SK-N-SH (cell line): ENCODE measurements around the gene PDGFA. TPM values are rescaled to one million over a fixed set of nuclear protein-coding genes. Genes with fewer than 3 reads are reported as not detected.
A peak's percentile ranks its signal among the peaks of the same experiment; 100 is the strongest.

ENCODE experiments used
- CTCF ChIA-PET: fragments of 300-600, 350-600 bp; formaldehyde crosslinking; extraction: SDS; loops from one replicate; lab custom pipeline; 2021; lab: Yijun Ruan, JAX
- POLR2A ChIA-PET: fragments of 350-600 bp; sonication (Branson Sonifier 250); formaldehyde crosslinking; extraction: SDS; loops from one replicate; lab custom pipeline; 2020; ENCODE audit warnings: antibody characterized with exemption, inconsistent platforms; lab: Yijun Ruan, JAX
- DNase-seq: peaks from one replicate; pipeline ENCODE4 v3.0.0; 2012
- H2AFZ ChIP-seq: fragments of 200-600 bp; sonication (generic); 2 replicates; pipeline ENCODE4 v1.8.1; 2016; ENCODE audit warnings: antibody characterized with exemption, mild to moderate bottlenecking, low read depth
- H3F3A ChIP-seq: fragments of 200-600 bp; sonication (generic); replicated peaks from 2 replicates; pipeline ENCODE3; 2016; ENCODE audit warnings: antibody characterized with exemption, mild to moderate bottlenecking; ENCODE audit not compliant: insufficient read depth
- H3K27ac ChIP-seq, 2 experiments: fragments of 200-500 bp in 1 of 2; fragments of 200-600 bp in 1 of 2; sonication (Bioruptor generic) in 1 of 2; sonication (generic), shearing (Covaris generic) in 1 of 2; 2 replicates each; pipeline versions ENCODE4 v1.5.1 to v1.6.1; 2014 to 2016; ENCODE audit warnings: low read depth in 2 of 2, inconsistent platforms in 1 of 2, low read length in 1 of 2, mild to moderate bottlenecking in 1 of 2, mixed read lengths in 1 of 2
- H3K27me3 ChIP-seq: fragments of 200-600 bp; sonication (generic), shearing (Covaris generic); 2 replicates; pipeline ENCODE4 v1.6.1; 2016; ENCODE audit warnings: mixed run types; ENCODE audit not compliant: insufficient read depth
- H3K36me3 ChIP-seq, 2 experiments: fragments of 200-500 bp in 1 of 2; fragments of 200-600 bp in 1 of 2; sonication (Bioruptor generic) in 1 of 2; sonication (generic) in 1 of 2; replicated peaks in 1 of 2; 2 replicates each; pipeline versions ENCODE3 to v1.5.1; 2014 to 2016; ENCODE audit warnings: low read length in 1 of 2, mild to moderate bottlenecking in 1 of 2; ENCODE audit not compliant: insufficient read depth in 2 of 2, control insufficient read depth in 1 of 2
- H3K4me1 ChIP-seq, 2 experiments: fragments of 200-500 bp in 1 of 2; fragments of 200-600 bp in 1 of 2; sonication (Bioruptor generic) in 1 of 2; sonication (generic), shearing (Covaris generic) in 1 of 2; 2 replicates each; pipeline versions ENCODE4 v1.5.1 to v1.6.1; 2014 to 2016; ENCODE audit warnings: low read depth in 1 of 2, low read length in 1 of 2, mixed run types in 1 of 2; ENCODE audit not compliant: insufficient read depth in 2 of 2, control insufficient read depth in 1 of 2
- H3K4me2 ChIP-seq: fragments of 200-600 bp; sonication (generic), shearing (Covaris generic); 2 replicates; pipeline ENCODE4 v1.6.1; 2017; ENCODE audit warnings: mixed run types
- H3K4me3 ChIP-seq, 2 experiments: fragments of 200-500 bp in 1 of 2; fragments of 200-600 bp in 1 of 2; sonication (Bioruptor generic) in 1 of 2; sonication (generic), shearing (Covaris generic) in 1 of 2; 2 replicates each; pipeline versions ENCODE4 v1.5.1 to v1.8.1; 2014 to 2016; ENCODE audit warnings: low read depth in 2 of 2, inconsistent platforms in 1 of 2, low read length in 1 of 2, mild to moderate bottlenecking in 1 of 2, mixed read lengths in 1 of 2, moderate library complexity in 1 of 2
- H3K79me2 ChIP-seq: fragments of 200-600 bp; sonication (generic); 2 replicates; pipeline ENCODE4 v1.8.1; 2017; ENCODE audit warnings: mild to moderate bottlenecking; ENCODE audit not compliant: insufficient read depth
- H3K9ac ChIP-seq: fragments of 200-600 bp; sonication (generic); 2 replicates; pipeline ENCODE4 v1.6.1; 2017; ENCODE audit warnings: mixed run types
- H3K9me2 ChIP-seq: fragments of 200-600 bp; sonication (generic); 2 replicates; pipeline ENCODE4 v1.6.1; 2017; ENCODE audit warnings: mixed run types
- H3K9me3 ChIP-seq: fragments of 200-600 bp; sonication (generic); 2 replicates; pipeline ENCODE4 v1.6.1; 2017; ENCODE audit warnings: mixed run types, mild to moderate bottlenecking, moderate library complexity
- H4K20me1 ChIP-seq: fragments of 200-600 bp; sonication (generic); 2 replicates; pipeline ENCODE4 v1.6.1; 2017; ENCODE audit warnings: mild to moderate bottlenecking, mixed run types; ENCODE audit not compliant: insufficient read depth
- CHD2 ChIP-seq: fragments of 150-350 bp; IDR thresholded peaks from 2 replicates; pipeline ENCODE4 v1.6.1; 2018; ENCODE audit warnings: low read length; ENCODE audit not compliant: partially characterized antibody
- CTCF ChIP-seq: fragments of 200-600 bp; sonication (generic); IDR thresholded peaks from 2 replicates; pipeline ENCODE4 v1.6.1; 2017; ENCODE audit warnings: antibody characterized with exemption, mild to moderate bottlenecking, moderate library complexity
- EZH2phosphoT487 ChIP-seq: fragments of 200-600 bp; sonication (generic); IDR thresholded peaks from 2 replicates; pipeline ENCODE4 v1.6.1; 2017; ENCODE audit warnings: low read depth, mixed run types, mild to moderate bottlenecking, antibody characterized with exemption, moderate library complexity, borderline replicate concordance
- FOSL2 ChIP-seq: IDR thresholded peaks from 2 replicates; pipeline ENCODE4 v1.4.0; 2012; ENCODE audit warnings: low read depth, mild to moderate bottlenecking, moderate library complexity, borderline replicate concordance
- FOXJ3 ChIP-seq: sonication (generic); formaldehyde crosslinking; IDR thresholded peaks from 2 replicates; pipeline ENCODE4 v1.5.1; 2020; ENCODE audit warnings: mild to moderate bottlenecking, missing genetic modification reagents
- FOXM1 ChIP-seq: IDR thresholded peaks from 2 replicates; pipeline ENCODE4 v1.4.0; 2012; ENCODE audit warnings: low read depth, mild to moderate bottlenecking
- GABPA ChIP-seq: IDR thresholded peaks from 2 replicates; pipeline ENCODE4 v1.4.0; 2012; ENCODE audit warnings: low read depth, mild to moderate bottlenecking
- GATA2 ChIP-seq: sonication (generic); formaldehyde crosslinking; IDR thresholded peaks from 2 replicates; pipeline ENCODE4 v1.5.0; 2020; ENCODE audit warnings: mild to moderate bottlenecking, missing genetic modification reagents
- IRF3 ChIP-seq: fragments of 150-350 bp; IDR thresholded peaks from 2 replicates; pipeline ENCODE4 v1.6.1; 2016; ENCODE audit warnings: mild to moderate bottlenecking, low read depth, low read length
- MAX ChIP-seq: IDR thresholded peaks from 2 replicates; pipeline ENCODE4 v1.4.0; 2012; ENCODE audit warnings: low read depth
- MEF2A ChIP-seq: IDR thresholded peaks from 2 replicates; pipeline ENCODE4 v1.4.0; 2012; ENCODE audit warnings: low read depth, borderline replicate concordance
- MXI1 ChIP-seq: IDR thresholded peaks from 2 replicates; pipeline ENCODE4 v1.6.1; 2012; ENCODE audit warnings: mild to moderate bottlenecking, low read depth, low read length, improper control_type of control experiment
- NFIC ChIP-seq: IDR thresholded peaks from 2 replicates; pipeline ENCODE4 v1.4.0; 2012; ENCODE audit warnings: borderline replicate concordance
- PBX3 ChIP-seq: IDR thresholded peaks from 2 replicates; pipeline ENCODE4; 2012
- RAD21 ChIP-seq: IDR thresholded peaks from 2 replicates; pipeline ENCODE4 v1.6.1; 2012; ENCODE audit warnings: mild to moderate bottlenecking, low read length
- SIN3A ChIP-seq: IDR thresholded peaks from 2 replicates; pipeline ENCODE4 v1.6.1; 2012; ENCODE audit warnings: low read depth, mild to moderate bottlenecking, low read length, moderate library complexity, borderline replicate concordance
- SMC3 ChIP-seq: IDR thresholded peaks from 2 replicates; pipeline ENCODE4 v1.6.1; 2012; ENCODE audit warnings: low read depth, low read length, improper control_type of control experiment
- TAF1 ChIP-seq: IDR thresholded peaks from 2 replicates; pipeline ENCODE4 v1.6.1; 2012; ENCODE audit warnings: low read depth, mild to moderate bottlenecking, low read length, moderate library complexity, borderline replicate concordance
- TCF12 ChIP-seq: IDR thresholded peaks from 2 replicates; pipeline ENCODE4 v1.4.0; 2012
- TEAD4 ChIP-seq: IDR thresholded peaks from 2 replicates; pipeline ENCODE4 v1.4.0; 2012; ENCODE audit warnings: mild to moderate bottlenecking, borderline replicate concordance; ENCODE audit not compliant: insufficient read depth
- USF1 ChIP-seq: IDR thresholded peaks from 2 replicates; pipeline ENCODE4 v1.4.0; 2012; ENCODE audit warnings: low read depth, borderline replicate concordance
- USF2 ChIP-seq: fragments of 150-350 bp; IDR thresholded peaks from 2 replicates; pipeline ENCODE4 v1.6.1; 2017; ENCODE audit warnings: antibody characterized with exemption, low read length, low read depth, borderline replicate concordance
- YY1 ChIP-seq: IDR thresholded peaks from 2 replicates; pipeline ENCODE4 v1.4.0; 2012; ENCODE audit warnings: low read depth, mild to moderate bottlenecking
- ZBTB33 ChIP-seq: IDR thresholded peaks from 2 replicates; pipeline ENCODE4 v1.4.0; 2012; ENCODE audit warnings: low read depth, borderline replicate concordance
- WGBS: methylation state at CpG from one replicate; pipeline ENCODE4 v1.1.6; 2017; ENCODE audit warnings: low lambda C conversion rate; 5-methylcytosine and 5-hydroxymethylcytosine counted together
- polyA plus RNA-seq, 3 experiments: library from polyadenylated mRNA; depleted of rRNA; stranded (reverse); fragments of >200 nt; gene quantifications; 2 replicates each; pipeline ENCODE4 v1.2.3, GENCODE V29; 2012

PDGFA gene
- polyA plus RNA-seq, 1 of the 3 experiments (the other 2 are of a cell fraction), result 18.9 TPM

- ChIA-PET CTCF (interaction anchor here (1.2 to 1.6 kb wide), 2 partner anchors 9 to 18 kb away, joined by 3 to 4 read pairs; no protein-coding TSS in a partner anchor), POLR2A (no interaction called here)
- Histone ChIP-seq H3K9ac (peak overlapping the region; percentile 82), H3F3A (peaks cover 7% of the 10 kb centered on the region), H3K27ac (peak overlapping the region; percentile 50 to 90; a peak in 3 of 4 replicates), H3K9me2 (no peaks in the 10 kb centered on the region), H3K36me3 (no peaks in the 10 kb centered on the region), H3K27me3 (no peaks in the 10 kb centered on the region), H3K9me3 (no peaks in the 10 kb centered on the region), H2AFZ (no peak overlapping the region), H3K4me1 (peaks cover 5 to 34% of the 10 kb centered on the region in 2 experiments; a peak in 3 of 4 replicates), H4K20me1 (no peaks in the 10 kb centered on the region), H3K4me3 (no peak overlapping the region), H3K4me2 (peak overlapping the region; percentile 79), H3K79me2 (no peaks in the 10 kb centered on the region)
- peak; percentile 71 for DNase-seq
- 24% methylated on average over 8 of the region's 21 CpGs for WGBS
- TF ChIP-seq FOSL2 (peak; percentile 88; the same call in 1 of the 2 replicates), USF2 (no peak), NFIC (no peak; the same call in 1 of the 2 replicates), TAF1 (peak; percentile 57; the same call in 1 of the 2 replicates), MXI1 (no peak), YY1 (no peak), PBX3 (peak; percentile 68), SMC3 (no peak), CHD2 (no peak), SIN3A (peak; percentile 43; the same call in 1 of the 2 replicates), EZH2phosphoT487 (no peak), MEF2A (no peak; the same call in 1 of the 2 replicates), ZBTB33 (no peak; the same call in 1 of the 2 replicates), FOXJ3 (no peak), CTCF (no peak), FOXM1 (peak; percentile 71; the same call in 1 of the 2 replicates), TCF12 (peak; percentile 86), RAD21 (no peak), IRF3 (no peak), GABPA (no peak), USF1 (no peak), GATA2 (no peak), MAX (peak; percentile 31; the same call in 1 of the 2 replicates), TEAD4 (peak; percentile 98)
These were observed 18.4 kb upstream of the PDGFA start for GRCh38 chr7:537911-538634.
